Panc1 (cell line): ENCODE results near the gene DIPK1B.

Source experiments
- SIN3A ChIP-seq: IDR thresholded peaks from 2 replicates; pipeline ENCODE4 v1.6.1; 2012; ENCODE audit warnings: low read depth, mild to moderate bottlenecking, low read length, moderate library complexity, borderline replicate concordance; ENCODE audit not compliant: insufficient read depth
- TF ChIP-seq, protein P1 (sequence below), 2 experiments: IDR thresholded peaks; 2 replicates each; pipeline ENCODE4 v1.6.1; 2011 to 2012; ENCODE audit warnings: low read depth in 2 of 2, control low read depth in 1 of 2, low read length in 1 of 2, mild to moderate bottlenecking in 1 of 2, moderate library complexity in 1 of 2; ENCODE audit not compliant: insufficient read depth in 1 of 2
- TF ChIP-seq, protein P2 (sequence below): fragments of 450-650 bp; IDR thresholded peaks from 2 replicates; pipeline ENCODE4 v1.5.1; 2017; ENCODE audit warnings: mild to moderate bottlenecking

DNA sequence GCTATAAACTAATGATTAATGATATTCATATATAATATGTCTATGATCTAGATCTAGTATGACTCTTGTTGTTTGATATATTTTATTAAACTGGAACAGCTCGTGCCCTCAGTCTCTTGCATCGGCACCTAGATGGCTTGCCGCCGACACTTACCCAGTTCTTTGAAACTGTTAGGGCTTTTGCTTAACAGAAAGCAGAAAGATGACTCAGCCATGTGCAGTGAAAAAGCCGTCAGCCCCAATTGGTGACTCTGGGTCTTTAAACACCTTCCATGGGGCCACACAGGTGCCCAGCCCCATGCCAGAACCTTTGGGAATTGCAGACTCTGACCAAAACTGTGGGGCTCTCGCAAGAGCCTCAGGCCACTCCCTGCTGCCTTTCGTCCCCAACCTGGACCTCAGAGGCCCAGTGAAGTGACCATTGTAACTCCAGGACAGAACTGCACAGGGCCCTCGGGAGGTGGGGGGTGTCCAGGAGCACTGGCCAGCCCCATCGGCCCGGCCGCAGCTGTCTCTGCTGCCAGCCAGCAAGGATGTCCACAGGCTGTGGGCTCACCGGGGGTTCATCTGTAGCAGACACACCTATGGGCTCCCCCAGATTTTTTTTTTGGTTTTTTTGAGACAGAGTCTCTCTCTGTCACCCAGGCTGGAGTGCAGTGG, 22.6 kb downstream of the DIPK1B start:
- TF ChIP-seq, protein P1, sequence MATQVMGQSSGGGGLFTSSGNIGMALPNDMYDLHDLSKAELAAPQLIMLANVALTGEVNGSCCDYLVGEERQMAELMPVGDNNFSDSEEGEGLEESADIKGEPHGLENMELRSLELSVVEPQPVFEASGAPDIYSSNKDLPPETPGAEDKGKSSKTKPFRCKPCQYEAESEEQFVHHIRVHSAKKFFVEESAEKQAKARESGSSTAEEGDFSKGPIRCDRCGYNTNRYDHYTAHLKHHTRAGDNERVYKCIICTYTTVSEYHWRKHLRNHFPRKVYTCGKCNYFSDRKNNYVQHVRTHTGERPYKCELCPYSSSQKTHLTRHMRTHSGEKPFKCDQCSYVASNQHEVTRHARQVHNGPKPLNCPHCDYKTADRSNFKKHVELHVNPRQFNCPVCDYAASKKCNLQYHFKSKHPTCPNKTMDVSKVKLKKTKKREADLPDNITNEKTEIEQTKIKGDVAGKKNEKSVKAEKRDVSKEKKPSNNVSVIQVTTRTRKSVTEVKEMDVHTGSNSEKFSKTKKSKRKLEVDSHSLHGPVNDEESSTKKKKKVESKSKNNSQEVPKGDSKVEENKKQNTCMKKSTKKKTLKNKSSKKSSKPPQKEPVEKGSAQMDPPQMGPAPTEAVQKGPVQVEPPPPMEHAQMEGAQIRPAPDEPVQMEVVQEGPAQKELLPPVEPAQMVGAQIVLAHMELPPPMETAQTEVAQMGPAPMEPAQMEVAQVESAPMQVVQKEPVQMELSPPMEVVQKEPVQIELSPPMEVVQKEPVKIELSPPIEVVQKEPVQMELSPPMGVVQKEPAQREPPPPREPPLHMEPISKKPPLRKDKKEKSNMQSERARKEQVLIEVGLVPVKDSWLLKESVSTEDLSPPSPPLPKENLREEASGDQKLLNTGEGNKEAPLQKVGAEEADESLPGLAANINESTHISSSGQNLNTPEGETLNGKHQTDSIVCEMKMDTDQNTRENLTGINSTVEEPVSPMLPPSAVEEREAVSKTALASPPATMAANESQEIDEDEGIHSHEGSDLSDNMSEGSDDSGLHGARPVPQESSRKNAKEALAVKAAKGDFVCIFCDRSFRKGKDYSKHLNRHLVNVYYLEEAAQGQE (IDR thresholded peaks at IDR 0.05; ENCODE audit: insufficient read depth in 1 of 2, low read depth in 2 of 2, low read length in 1 of 2): no peak
- TF ChIP-seq, protein P2, sequence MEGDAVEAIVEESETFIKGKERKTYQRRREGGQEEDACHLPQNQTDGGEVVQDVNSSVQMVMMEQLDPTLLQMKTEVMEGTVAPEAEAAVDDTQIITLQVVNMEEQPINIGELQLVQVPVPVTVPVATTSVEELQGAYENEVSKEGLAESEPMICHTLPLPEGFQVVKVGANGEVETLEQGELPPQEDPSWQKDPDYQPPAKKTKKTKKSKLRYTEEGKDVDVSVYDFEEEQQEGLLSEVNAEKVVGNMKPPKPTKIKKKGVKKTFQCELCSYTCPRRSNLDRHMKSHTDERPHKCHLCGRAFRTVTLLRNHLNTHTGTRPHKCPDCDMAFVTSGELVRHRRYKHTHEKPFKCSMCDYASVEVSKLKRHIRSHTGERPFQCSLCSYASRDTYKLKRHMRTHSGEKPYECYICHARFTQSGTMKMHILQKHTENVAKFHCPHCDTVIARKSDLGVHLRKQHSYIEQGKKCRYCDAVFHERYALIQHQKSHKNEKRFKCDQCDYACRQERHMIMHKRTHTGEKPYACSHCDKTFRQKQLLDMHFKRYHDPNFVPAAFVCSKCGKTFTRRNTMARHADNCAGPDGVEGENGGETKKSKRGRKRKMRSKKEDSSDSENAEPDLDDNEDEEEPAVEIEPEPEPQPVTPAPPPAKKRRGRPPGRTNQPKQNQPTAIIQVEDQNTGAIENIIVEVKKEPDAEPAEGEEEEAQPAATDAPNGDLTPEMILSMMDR: no peak
- no peak for TF ChIP-seq SIN3A
